ENCODE data around the gene CYP39A1.

CYP39A1 gene

DNA sequence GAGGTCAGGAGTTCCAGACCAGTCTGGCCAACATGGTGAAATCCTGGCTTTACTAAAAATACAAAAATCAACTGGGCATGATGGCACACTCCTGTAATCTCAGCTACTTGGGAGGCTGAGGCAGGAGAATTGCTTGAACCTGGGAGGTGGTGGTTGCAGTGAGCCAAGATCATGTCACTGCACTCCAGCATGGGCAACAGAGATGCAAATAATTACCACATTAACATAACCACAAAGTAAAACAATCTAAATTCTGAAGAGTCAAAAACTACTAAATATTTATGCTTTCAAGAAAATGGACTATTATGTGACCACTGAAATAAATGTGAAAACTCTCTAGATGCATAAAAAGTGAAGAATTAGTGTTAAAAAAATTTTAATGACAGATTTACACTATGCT is 59.9 kb downstream of the CYP39A1 start:
- DNase-seq (ENCODE audit: low read depth in 4 of 4, low spot score in 1 of 4) = no peak

DNA sequence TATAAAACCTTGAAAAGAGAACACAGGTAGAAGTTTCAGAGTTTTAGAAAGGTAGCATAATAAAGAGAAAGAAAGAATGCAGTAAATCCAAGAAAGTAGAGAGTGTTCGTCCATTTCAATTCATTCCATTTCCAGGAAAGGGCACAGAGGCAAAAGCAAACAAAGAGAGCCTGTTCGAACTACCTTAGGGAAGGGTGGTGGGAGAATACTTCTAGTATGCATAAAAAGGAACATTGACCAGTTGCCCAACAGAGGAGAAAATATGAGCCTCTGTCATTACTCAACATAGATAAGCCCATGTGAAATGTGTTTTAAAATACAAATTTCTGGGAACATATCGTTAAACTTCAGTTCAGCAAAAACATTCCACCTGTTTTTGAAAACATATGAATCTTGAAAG is 60.6 kb downstream of the CYP39A1 start:
- no peak for DNase-seq (ENCODE audit: low read depth in 4 of 4, low spot score in 1 of 4)

DNA sequence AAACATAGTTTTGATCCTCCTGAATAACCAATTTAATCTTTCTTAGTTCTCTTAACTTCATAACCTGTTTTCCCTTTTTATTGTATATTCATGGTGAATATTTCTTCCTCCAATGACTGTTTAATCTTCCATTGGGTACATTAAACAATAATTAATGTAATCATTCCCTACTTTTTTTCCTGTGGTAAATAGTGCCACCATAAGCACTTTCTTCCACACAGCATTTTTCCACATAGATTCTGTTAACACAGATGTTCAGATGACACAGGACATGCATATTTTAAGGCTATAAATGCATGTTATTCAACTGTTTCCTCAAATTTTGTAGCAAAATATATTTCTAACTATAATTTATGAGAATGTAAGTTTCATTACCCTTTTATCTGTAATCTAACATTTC is 61.9 kb downstream of the CYP39A1 start:
- DNase-seq (ENCODE audit: low read depth in 4 of 4, low spot score in 1 of 4) = no peak

DNA sequence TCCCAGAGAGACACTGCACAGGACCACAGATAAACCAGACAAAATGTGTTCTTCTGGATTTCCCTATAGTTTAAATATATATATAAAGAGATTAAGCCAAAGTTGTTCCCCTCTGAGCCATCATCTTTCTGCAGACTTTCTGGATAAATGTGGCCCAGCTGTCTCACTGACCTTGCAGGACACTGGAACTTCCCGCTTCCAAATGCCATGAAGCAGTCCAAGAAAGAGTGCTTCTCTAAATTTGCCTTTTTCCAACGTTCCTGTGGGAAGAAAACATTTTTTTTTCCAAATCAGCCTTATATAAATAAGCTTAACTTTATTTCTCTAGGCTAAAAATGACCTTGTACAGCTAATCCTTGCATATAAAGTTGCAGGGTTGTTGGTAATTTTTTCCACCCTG is 65.7 kb downstream of the CYP39A1 start:
- no peak for DNase-seq (ENCODE audit: low read depth in 4 of 4, low spot score in 1 of 4)

DNA sequence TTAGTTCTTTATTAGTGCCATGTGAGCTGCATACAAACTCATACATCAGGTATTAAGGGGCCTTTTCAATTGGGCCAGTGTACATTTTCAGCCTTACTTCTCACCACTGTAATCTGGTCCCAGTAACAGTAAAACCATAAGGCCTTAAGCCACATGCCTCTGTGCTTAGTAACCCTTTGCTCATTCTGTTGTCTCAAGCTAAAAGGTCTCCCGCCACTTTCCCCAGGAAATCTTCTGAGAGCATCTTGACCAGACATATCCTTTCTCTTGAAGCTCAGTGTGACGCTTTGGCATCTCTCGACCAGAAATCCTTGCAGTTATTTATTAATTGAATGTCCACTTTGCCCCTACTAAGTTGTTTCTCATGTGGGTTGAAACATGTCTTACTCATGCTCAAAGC is 68.0 kb downstream of the CYP39A1 start:
- DNase-seq (ENCODE audit: low read depth in 4 of 4, low spot score in 1 of 4) = no peak

DNA sequence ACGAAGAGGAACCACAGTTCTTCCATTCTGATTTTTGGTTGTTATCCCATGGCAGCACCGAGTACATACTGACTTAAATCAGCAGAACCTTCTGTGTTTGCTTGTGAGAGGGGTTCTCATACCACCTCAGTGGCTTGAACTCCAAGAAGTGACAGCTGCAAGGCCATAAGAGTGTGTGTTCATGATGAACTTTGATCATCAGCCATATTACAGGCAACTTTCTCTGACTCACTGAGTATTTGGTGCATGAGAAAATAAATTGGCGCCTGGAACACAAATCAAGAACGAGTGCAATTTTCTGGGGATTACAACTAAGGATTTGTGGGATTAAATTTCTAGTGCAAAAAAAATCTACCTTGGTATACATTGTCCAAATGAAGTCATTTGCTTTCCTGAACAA is 68.9 kb downstream of the CYP39A1 start:
- DNase-seq (ENCODE audit: low read depth in 4 of 4, low spot score in 1 of 4) = no peak

DNA sequence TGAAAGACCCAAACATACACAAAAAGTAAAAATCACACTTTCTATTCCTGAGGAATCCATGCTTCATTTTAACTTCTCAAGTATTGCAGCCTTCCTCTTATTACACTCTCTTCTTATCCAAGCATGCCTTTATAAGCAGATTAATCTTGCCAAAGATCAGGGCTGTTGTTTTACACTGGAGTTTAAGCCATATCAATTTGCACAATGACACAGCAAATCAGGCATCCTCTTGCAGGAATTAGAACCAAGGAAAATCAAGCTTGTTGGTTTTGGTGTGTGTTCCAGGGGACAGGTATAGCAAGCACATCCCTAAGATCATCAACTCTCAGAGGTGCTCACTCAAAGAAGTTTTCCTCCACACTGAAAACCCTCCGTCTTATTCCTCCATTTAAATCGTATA is 69.5 kb downstream of the CYP39A1 start:
- DNase-seq (ENCODE audit: low read depth in 4 of 4, low spot score in 1 of 4) = no peak

DNA sequence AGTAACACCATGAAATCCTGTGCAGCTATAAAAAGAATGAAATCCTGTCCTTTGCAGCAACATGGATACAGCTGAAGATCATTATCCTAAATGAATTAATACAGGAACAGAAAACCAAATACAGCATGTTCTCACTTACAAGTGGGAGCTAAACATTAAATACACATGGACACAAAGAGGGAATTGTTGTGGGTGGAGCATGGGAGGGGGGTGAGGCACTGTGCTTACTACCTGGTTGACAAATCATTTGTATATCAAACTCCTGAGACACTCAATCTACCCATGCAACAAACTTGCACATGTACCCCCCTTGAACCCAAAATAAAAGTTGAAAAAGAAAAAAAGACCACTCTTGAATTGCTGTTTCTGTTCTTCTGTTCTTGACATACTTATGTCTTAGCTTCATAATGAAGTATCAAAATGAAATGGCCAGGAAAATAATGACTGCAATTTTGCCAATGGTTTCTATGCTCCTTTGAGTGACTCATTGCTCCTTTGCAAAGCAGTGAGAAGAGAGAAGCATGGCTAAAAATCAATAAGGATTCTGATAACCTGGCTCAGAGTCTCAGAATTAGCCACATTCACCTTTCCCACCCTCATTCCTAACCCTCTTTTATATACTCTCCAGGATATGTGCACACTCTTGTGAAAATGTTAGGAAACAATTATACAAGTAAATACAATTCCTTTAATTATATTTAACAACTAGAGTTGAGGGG is 71.0 kb downstream of the CYP39A1 start:
- no peak for DNase-seq (ENCODE audit: low read depth in 4 of 4, low spot score in 1 of 4)

DNA sequence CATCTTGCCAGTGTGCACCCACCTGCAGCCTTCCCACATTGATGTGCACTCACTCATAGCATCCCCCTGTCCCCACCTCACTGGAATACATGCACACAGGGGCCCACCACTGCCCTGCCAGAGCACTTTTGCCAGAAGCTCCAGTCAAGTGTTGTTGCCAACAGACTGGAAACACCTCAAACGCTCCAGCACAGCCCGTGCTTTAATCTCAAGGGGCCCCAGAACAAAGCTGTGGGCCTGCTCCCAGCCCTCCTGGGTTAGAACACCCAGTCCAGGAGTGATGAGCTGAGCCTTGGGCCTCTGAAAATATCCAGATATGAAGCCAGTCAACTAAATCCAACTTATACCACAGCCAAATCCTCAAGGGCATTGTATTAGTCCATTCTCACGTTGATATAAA is 77.1 kb downstream of the CYP39A1 start:
- no peak for DNase-seq (ENCODE audit: low read depth in 4 of 4, low spot score in 1 of 4)

DNA sequence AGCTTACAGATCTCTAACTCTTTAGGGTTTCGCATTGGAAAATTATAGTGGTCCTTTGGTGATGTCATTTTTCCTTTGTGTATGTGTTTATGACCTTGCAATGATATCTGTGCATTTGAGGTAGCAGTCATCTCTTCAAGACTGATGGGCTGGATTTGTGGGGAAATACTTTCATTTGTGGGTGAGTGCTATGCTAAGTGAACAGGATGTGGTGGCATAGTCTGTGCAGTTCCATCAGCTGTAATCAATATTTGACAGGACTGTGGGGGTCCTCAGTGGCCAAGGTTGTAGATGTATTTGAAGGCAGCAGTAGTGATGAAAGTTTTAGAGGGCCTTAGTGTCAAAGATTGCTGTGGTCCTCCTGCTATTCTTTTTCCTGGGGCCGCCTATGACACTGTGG is 79.5 kb downstream of the CYP39A1 start:
- DNase-seq (ENCODE audit: low read depth in 4 of 4, low spot score in 1 of 4) = no peak

DNA sequence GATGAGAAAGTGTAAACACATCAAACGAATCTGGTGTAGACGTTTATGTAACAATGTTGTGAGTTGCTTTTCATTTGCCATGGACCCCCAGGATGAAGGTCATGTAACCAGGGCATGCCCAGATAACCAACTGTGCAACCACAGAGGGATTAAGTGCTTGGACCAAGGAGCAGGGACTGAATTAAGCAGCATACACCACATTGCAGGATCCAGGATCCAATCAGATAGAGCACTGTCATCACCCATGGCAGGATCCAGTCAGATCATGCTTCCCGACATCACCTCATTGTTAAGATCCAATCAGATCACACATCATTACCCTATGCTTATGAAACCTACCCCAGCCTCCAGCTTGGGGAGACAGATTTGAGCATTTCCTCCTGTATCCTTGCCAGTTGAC is 87.1 kb downstream of the CYP39A1 start:
- DNase-seq (ENCODE audit: low read depth in 4 of 4, low spot score in 1 of 4) = no peak

DNA sequence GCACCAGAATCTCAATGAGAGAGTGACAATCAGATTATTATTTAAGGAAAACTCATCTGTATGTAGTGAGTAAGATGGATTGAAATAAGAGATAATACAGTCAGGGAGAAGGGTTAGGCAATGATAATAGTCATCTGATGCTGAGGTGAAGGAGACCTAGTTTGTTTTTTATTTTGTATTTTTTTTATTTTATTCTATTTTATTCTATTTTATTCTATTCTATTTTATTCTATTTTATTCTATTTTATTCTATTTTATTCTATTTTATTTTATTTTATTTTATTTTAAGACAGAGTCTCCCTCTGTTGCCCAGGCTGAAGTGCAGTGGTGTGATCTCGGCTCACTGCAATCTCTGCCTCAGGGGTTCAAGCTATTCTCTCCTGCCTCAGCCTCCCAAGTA is 88.7 kb downstream of the CYP39A1 start:
- no peak for DNase-seq (ENCODE audit: low read depth in 4 of 4, low spot score in 1 of 4)

DNA sequence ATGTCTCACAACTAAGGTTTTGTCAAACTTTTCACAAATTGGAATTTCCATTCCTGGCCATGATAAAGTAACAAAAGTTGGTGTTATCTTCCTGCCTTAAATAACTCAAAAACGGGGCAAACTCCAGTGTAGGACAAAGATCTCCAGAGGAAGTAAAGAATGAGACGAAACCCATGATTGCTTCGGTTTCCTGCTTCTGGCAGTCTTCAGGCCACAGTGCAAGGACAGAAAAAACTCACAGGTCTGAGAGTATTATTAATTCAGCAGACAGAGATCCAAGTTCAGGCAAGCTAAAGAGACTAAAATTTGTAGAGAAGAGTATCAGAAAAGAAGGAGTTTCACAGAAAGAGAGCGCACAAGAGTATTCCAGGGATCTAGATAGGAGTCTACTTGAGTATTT is 96.6 kb downstream of the CYP39A1 start:
- DNase-seq (ENCODE audit: low read depth in 4 of 4, low spot score in 1 of 4) = no peak

DNA sequence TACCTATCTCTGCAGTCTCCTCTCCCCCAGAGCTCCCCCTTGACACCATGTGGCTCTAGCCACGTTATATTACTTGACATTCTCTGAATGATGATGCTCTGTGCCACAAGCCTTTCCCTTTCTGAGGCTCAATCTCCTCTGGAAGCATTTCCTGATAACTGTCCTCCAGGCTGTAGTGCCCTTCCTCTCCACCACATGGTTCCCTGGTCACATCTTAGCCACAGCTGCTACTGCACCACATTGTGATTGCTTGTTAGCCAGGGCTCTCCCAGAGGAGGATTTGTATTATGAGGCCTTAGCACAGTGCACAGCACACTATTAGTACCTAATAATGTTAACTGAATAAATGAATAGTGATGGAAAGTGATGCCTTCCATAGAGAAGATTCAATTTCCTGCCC is 97.5 kb downstream of the CYP39A1 start:
- DNase-seq (ENCODE audit: low read depth in 4 of 4, low spot score in 1 of 4) = no peak

DNA sequence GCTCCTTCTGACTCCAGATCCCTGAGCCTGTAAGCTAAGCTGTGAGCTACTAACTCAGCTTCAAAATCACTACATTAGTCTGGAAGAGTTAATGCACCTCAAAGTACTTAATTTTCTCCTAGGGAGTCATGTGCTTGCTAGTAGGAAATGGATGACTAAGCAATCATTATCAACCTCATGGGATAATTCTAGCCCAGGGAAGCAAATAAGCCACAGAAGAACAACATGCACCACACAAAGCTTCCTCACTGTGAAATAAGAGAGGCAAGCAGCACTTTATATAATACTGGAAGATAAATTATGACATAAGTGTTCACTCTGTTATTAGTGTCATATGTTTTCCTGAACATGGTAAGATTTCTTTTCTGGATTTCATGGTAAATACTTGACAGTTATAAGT is 103.5 kb downstream of the CYP39A1 start:
- DNase-seq (ENCODE audit: low read depth in 4 of 4, low spot score in 1 of 4) = no peak

DNA sequence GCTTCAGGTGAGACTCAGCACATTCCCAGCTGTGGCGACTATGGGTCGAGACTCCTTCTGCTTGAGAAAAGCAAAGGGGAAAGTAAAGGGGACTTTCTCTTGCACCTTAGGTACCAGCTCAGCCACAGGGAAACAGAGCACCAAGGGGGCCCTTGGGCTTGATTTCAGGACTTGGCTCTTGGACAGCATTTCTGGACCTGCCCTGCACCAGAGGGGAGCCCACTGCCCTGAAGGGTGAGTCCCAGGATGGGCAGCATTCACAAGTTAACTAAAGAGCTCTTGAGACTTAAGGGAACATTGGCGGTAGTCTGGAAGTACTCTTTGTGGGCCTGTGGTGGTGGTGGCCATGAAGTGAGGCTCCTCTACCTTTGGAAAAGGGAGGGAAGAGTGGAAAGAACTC is 111.1 kb downstream of the CYP39A1 start:
- DNase-seq (ENCODE audit: low read depth in 4 of 4, low spot score in 1 of 4) = no peak

DNA sequence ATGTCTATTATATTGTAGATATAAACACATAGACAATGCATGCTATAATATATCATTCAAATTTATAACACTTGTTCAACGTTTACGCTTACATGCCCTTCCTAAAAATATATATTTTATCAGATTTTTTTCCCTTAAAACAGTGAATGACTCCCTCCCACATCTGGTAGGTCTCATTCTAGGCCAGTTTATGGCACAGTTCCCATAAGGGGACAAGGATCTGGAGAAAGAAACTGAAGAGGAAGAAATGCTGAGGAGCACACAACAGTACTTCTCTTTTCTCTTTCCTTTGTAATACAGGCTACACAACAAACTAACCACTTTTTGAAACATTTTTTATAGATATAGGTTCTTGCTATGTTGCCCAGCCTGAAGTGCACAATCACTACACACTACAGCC is 112.8 kb downstream of the CYP39A1 start:
- DNase-seq (ENCODE audit: low read depth in 4 of 4, low spot score in 1 of 4) = no peak

DNA sequence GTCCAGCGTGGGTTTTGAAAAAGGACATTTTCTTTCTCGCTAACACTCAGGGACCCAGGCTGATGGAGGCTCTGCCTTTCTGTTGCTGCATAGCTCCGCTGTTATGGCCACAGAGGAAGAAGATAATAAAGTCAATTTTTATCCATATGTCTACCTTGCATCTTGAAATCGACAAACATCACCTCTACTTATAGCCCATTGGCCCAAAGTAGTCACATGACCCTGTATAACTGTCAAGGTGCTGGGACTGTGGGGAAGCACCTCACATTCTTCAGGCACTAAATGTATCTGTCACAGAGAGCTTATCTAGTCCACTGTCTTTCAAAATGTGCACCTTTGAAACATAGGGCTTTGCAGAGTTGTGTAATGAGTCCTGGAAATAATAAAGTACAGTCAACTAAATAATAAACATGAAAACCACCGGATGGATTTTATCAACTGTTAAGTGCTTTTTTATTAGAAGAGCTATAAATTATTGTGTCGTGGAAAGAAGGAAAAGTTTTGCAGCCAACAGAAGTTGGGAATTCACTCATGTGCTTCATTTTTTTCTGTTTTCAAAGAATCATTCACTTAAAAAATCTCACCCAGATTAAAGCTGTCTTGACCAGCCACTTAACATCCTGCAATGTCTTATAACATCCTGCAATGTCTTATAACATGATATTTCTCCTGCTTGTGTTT is 113.7 kb downstream of the CYP39A1 start:
- DNase-seq (ENCODE audit: low read depth in 4 of 4, low spot score in 1 of 4) = no peak

DNA sequence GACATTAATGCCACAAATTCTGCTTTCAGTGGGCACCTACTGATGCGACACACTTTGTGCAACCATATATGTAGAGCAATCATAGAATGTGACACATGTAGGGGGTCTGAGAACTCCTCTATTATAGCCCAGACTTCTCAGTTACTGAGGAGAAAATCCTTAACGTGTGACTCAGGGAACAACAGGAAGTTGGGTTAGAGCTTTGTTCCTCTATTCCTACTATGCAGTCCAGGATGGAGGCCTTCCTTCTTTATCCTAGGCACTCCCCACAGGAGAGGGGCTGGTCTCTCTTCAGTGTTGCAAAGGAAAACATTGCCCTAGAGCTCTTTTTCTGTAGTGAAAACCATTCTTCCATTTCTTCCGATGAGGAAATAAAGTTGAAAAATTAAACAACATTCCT is 121.7 kb downstream of the CYP39A1 start:
- DNase-seq (ENCODE audit: low read depth in 4 of 4, low spot score in 1 of 4) = no peak

DNA sequence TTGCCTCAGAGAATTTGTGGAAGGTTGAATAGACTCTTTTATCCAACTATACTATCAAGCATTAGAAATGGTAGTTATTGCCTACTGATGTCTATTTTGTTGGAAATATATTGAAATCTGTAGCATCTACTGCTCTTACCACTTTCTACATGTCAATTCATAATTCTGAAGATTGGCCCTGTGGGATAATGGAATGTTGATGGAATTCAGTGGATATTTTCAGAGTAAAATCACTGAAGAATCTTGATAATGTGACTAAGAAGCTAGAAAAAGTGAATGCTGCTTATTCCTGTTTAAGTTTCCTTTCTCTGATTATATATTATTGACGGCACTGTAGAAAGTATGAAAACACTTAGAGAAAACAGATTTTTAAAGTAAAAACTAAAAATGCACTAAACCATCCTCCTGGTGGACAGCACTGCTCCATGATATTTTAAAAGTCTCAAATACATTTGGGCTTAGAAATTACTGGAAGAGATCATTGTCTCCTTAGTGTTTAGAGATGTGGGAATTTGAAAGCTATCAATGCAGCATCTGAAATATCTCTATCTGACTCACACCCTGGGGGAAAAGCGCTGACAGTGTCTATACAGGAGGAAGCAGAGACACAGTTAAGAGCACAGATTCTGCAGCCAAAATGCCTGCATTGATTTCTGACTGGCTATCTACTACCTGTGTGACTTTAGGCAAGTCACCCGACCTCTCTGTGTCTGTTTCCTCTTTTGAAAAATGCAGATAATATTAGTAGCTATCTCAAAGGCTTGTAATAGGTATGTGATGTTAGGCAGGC is 123.5 kb downstream of the CYP39A1 start:
- no peak for DNase-seq (ENCODE audit: low read depth in 4 of 4, low spot score in 1 of 4)

DNA sequence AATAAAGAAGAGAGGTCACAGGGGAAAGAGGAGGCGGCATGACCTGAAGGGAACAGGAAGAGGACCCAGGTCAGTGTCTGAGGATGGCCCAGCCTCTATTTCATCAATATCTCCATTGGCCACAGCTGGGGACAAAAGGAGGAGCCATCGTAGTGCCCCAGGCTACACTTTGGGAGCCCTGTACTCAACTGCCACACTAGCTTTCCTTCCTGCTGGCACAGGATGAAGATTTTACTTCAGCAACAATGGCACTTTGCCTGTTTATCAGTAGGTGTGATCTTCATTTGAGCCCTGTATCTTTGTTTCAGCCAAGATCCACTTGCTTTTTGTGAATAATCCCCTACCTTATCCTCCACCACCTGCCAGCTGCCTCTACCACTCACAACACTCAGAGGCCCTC is 126.0 kb downstream of the CYP39A1 start:
- DNase-seq (ENCODE audit: low read depth in 4 of 4, low spot score in 1 of 4) = no peak

DNA sequence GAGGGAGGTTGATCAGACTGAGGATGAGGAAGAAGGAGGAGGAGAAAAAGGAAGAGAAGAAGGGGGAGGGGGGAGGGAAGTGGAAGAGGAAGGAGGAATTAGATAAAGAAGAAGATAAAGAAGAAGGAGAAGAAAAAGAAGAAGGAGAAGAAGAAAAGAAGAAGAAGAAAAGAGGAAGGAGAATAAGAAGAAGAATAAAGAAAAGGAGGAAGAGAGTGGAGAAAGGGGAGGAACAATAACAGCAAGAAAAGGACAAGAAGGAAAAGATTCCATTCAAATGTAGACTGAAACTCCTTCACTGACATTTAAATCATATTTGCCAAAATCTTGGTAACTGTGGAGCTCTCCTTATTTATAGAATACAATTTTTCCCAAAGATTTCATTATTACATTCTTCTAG is 127.0 kb downstream of the CYP39A1 start:
- no peak for DNase-seq (ENCODE audit: low read depth in 4 of 4, low spot score in 1 of 4)
